MCF 10A (cell line): Measurements from ENCODE around the gene PRAMEF11. TPM values are rescaled to one million over a fixed set of nuclear protein-coding genes. Genes with fewer than 3 reads are reported as not detected.
A peak's percentile ranks its signal among the peaks of the same experiment; 100 is the strongest.
"Not testable (repeated sequence)": the region's sequence is repeated elsewhere in the genome, so short reads cannot be mapped to it uniquely, and the experiment has no call there.

ENCODE experiments used
- Bru-seq: library from RNA; stranded (reverse); fragments of 400-500 nt; gene quantifications from one replicate; lab custom pipeline; 2021; lab: Mats Ljungman, UMichigan
- BruChase-seq, 2 experiments: library from RNA; stranded (reverse); fragments of 400-500 nt; gene quantifications; one replicate each; lab custom pipeline; 2021; lab: Mats Ljungman, UMichigan
- BruUV-seq: library from RNA; stranded (reverse); fragments of 400-500 nt; replicated peaks from 2 replicates; lab custom pipeline; 2021; lab: Mats Ljungman, UMichigan
- CTCF ChIA-PET: fragments of 300-600 bp; sonication (Branson Sonifier 250); formaldehyde crosslinking; extraction: SDS; loops from one replicate; lab custom pipeline; 2021; ENCODE audit warnings: antibody characterized with exemption, inconsistent platforms; lab: Yijun Ruan, JAX
- POLR2A ChIA-PET: fragments of 300-600, 350-650 bp; sonication (Branson Sonifier 250); formaldehyde crosslinking; extraction: SDS; loops from one replicate; lab custom pipeline; 2020; ENCODE audit warnings: antibody characterized with exemption, inconsistent platforms; lab: Yijun Ruan, JAX
- DNase-seq: peaks from one replicate; pipeline ENCODE4 v3.0.0-alpha.2; 2018; ENCODE audit not compliant: unreplicated experiment
- H3K27ac Mint-ChIP-seq: one replicate; pipeline ENCODE4 v1.8.0; 2022; ENCODE audit warnings: mild to moderate bottlenecking, low read depth, mixed read lengths; ENCODE audit not compliant: unreplicated experiment
- H3K27me3 Mint-ChIP-seq: one replicate; pipeline ENCODE4 v1.8.0; 2022; ENCODE audit warnings: mixed read lengths; ENCODE audit not compliant: insufficient read depth, unreplicated experiment
- H3K36me3 Mint-ChIP-seq: one replicate; pipeline ENCODE4 v1.8.0; 2022; ENCODE audit warnings: mild to moderate bottlenecking, moderate library complexity, mixed read lengths; ENCODE audit not compliant: insufficient read depth, unreplicated experiment
- H3K4me1 Mint-ChIP-seq: one replicate; pipeline ENCODE4 v1.8.0; 2022; ENCODE audit warnings: mixed read lengths; ENCODE audit not compliant: insufficient read depth, unreplicated experiment
- H3K4me3 Mint-ChIP-seq: one replicate; pipeline ENCODE4 v1.8.0; 2022; ENCODE audit warnings: mild to moderate bottlenecking, moderate library complexity, mixed read lengths; ENCODE audit not compliant: unreplicated experiment
- H3K9me3 Mint-ChIP-seq: one replicate; pipeline ENCODE4 v1.8.0; 2022; ENCODE audit warnings: mixed read lengths; ENCODE audit not compliant: unreplicated experiment
- intact Hi-C: fragments of 100-400 bp; cut with micrococcal nuclease; formaldehyde crosslinking; loops from 2 replicates; pipeline ENCODE4 v1.14.1; 2022
- long read RNA-seq: library from polyadenylated mRNA; stranded (forward); transcript quantifications from one replicate; pipeline ENCODE4 v2.0.0, GENCODE V29; 2022
- total RNA-seq: library from RNA; stranded (reverse); gene quantifications from 2 replicates; pipeline ENCODE4 v1.2.3, GENCODE V29; 2022
- TF ChIP-seq, protein P1 (sequence below): fragments of 200-600 bp; IDR thresholded peaks from one replicate; pipeline ENCODE4 v1.8.0; 2022; ENCODE audit warnings: antibody characterized with exemption, mild to moderate bottlenecking; ENCODE audit not compliant: unreplicated experiment

The PRAMEF11 gene
- total RNA-seq, result not detected in 2 replicates
- not detected for Bru-seq, nascent RNA
- BruChase-seq, experiment 1, labeled RNA remaining after a 6-hour chase, result not detected
- not detected for BruChase-seq, experiment 2, labeled RNA remaining after a 2-hour chase
- long read RNA-seq, result 0 reads

DNA sequence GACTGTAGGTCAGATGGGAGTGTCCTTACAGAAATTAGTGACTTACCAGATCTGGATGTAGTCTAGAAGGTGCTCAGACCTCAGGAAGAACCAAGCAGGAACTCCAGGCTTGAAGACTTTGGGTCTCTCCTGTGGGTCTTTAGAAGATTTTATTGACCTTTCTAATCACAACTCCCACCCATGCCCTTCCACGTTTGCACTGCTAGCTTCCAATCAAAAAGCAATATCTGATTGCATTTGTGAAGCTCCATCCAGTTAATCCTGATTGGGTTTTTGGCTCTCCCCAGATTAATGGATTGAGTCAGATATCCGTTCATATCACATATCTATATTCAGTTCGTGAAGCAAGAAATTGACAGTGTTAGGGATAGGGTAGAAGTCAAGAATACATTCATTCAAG lies at the start of gene PRAMEF11:
Gene PRAMEF11, minus strand, starts transcription at position 101 of the 400 bp plus-strand sequence. CDS start 2,621 bp downstream, outside the sequence.
- CTCF ChIA-PET, result not testable (repeated sequence)

DNA sequence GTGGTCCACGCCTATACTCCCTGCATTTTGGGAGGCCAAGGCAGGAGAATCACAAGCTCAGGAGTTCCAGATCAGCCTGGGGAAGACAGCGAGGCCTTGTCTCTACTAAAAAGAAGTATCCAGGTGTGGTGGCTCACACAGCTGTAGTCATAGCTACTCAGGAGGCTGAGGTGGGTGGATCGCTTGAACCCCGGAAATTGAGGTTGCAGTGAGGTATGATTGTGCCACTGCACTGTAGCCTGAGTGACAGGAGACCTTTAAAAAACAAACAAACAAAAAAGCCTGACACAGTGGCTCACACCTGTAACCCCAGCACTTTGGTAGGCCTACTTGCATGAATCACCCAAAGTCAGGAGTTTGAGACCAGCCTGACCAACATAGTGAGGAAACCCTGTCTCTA lies 47.2 kb upstream of the PRAMEF11 start:
- H3K27ac Mint-ChIP-seq, intact Hi-C loops, DNase-seq, H3K36me3 Mint-ChIP-seq, CTCF ChIA-PET, H3K9me3 Mint-ChIP-seq, H3K4me3 Mint-ChIP-seq, H3K4me1 Mint-ChIP-seq, BruUV-seq, POLR2A ChIA-PET, H3K27me3 Mint-ChIP-seq: not testable (repeated sequence)

More for the DNA sequence above, at the start of gene PRAMEF11:
- H3K9me3 Mint-ChIP-seq, H3K27ac Mint-ChIP-seq, H3K36me3 Mint-ChIP-seq, H3K4me3 Mint-ChIP-seq, BruUV-seq, intact Hi-C loops, H3K27me3 Mint-ChIP-seq, DNase-seq, POLR2A ChIA-PET, H3K4me1 Mint-ChIP-seq: not testable (repeated sequence)

DNA sequence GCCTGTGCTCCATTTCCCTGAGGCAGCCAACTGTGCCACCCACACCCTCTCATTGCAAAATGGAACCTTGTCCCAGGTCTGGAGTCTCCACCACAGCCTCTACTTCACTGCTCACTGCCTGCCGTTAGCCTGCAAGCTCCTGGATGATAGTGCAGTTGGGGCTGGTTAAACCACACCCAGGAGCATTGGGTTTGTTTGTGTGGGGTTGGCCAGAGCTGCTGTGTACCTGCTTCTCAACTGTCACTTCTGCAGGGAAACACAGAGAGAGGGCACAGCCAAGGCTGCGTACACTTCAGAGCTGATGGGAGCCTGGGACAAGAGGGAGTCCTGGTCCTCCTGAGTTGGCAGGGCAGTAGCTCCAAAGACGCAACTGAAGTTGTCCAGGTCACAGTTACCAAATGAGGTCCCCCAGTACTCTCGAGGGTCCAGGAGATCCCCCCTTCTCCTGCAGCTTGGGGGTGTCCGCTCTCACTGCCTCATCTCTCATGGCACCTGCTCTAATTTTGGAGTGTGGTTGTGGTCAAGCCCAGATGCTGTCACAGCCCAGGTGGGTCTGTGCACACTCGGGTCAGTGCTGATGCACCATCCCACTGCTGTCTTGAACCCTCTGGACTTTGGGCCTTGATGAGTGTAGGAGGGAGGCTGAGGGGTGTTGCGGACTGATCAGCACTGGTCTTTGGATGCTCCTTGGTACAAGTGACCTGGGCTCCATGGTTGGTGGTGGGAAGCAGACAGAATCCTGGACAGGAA lies 32.1 kb upstream of the PRAMEF11 start:
- H3K27ac Mint-ChIP-seq, intact Hi-C loops, H3K4me1 Mint-ChIP-seq, BruUV-seq, CTCF ChIA-PET, POLR2A ChIA-PET, H3K27me3 Mint-ChIP-seq, H3K4me3 Mint-ChIP-seq, H3K9me3 Mint-ChIP-seq, H3K36me3 Mint-ChIP-seq, DNase-seq: not testable (repeated sequence)

DNA sequence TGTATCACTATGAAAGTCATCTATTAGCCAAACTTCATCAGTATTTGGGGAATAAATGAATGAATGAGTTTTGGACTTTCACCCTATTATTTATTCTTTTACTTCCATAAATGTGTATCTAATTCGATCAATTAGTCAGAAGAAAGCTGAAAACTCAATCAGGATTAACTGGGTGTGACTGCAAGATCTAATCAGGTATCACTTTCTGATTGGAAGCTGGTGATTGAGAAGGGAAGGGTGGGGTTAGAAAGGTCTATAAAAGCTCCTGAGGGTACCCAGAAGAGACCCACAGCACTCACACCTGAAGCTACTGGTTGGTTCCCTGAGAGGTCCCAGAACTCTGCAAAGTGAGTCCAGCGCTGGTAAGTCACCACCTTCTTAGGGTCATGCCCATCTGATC lies 25.6 kb upstream of the PRAMEF11 start, which contains the start of gene PRAMEF2:
Gene PRAMEF2, plus strand, starts transcription at position 301 of the 400 bp plus-strand sequence. CDS start 1,924 bp downstream, outside the sequence.
- CTCF ChIA-PET, intact Hi-C loops, POLR2A ChIA-PET, H3K4me3 Mint-ChIP-seq, DNase-seq, H3K36me3 Mint-ChIP-seq, H3K27me3 Mint-ChIP-seq, H3K9me3 Mint-ChIP-seq, H3K4me1 Mint-ChIP-seq, BruUV-seq, H3K27ac Mint-ChIP-seq: not testable (repeated sequence)

DNA sequence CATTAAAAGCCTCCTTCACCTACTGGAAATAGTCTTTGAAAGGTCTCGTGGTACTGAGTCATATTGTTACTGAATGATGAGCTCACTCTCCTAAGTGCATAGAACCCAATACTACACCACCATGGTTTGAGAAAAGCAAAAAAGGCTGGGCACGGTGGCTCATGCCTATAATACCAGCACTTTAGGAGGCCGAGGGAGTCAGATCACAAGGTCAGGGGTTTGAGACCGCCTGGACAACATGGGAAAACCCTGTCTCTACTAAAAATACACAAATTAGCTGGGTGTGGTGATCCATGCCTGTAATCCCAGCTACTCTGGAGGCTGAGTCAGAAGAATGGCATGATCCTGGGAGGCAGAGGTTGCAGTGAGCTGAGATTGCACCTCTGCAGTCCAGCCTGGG lies 20.6 kb upstream of the PRAMEF11 start:
- Mint-ChIP-seq H3K36me3 (no peaks in the 10 kb centered on the region), H3K27me3 (no peaks in the 10 kb centered on the region), H3K4me1 (no peaks in the 10 kb centered on the region), H3K27ac (peak overlapping the region; percentile 71), H3K9me3 (no peaks in the 10 kb centered on the region), H3K4me3 (no peak overlapping the region)
- TF ChIP-seq, protein P1, sequence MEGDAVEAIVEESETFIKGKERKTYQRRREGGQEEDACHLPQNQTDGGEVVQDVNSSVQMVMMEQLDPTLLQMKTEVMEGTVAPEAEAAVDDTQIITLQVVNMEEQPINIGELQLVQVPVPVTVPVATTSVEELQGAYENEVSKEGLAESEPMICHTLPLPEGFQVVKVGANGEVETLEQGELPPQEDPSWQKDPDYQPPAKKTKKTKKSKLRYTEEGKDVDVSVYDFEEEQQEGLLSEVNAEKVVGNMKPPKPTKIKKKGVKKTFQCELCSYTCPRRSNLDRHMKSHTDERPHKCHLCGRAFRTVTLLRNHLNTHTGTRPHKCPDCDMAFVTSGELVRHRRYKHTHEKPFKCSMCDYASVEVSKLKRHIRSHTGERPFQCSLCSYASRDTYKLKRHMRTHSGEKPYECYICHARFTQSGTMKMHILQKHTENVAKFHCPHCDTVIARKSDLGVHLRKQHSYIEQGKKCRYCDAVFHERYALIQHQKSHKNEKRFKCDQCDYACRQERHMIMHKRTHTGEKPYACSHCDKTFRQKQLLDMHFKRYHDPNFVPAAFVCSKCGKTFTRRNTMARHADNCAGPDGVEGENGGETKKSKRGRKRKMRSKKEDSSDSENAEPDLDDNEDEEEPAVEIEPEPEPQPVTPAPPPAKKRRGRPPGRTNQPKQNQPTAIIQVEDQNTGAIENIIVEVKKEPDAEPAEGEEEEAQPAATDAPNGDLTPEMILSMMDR, result no peak
- intact Hi-C loops, result no loop called here
- ChIA-PET CTCF (no interaction called here), POLR2A (no interaction called here)
- DNase-seq, result peak; percentile 22
- BruUV-seq, result no TSS peak

DNA sequence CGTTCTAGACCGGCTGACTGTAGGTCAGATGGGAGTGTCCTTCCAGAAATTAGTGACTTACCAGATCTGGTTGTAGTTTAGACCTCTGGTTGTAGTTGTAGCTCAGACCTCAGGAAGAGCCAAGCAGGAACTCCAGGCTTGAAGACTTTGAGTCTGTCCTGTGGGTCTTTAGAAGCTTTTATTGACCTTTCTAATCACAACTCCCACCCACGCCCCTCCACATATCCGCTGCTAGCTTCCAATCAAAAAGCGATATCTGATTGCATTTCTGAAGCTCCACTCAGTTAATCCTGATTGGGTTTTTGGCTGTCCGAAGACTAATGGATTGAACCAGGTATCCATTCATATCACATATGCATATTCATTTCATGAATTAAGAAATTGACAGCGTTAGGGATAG lies 17.4 kb upstream of the PRAMEF11 start, which contains the start of gene HNRNPCL1:
Gene HNRNPCL1, minus strand, starts transcription at position 101 of the 400 bp plus-strand sequence. CDS start 431 bp downstream, outside the sequence.
- CTCF ChIA-PET, BruUV-seq, H3K27ac Mint-ChIP-seq, H3K4me1 Mint-ChIP-seq, H3K4me3 Mint-ChIP-seq, H3K9me3 Mint-ChIP-seq, intact Hi-C loops, H3K36me3 Mint-ChIP-seq, DNase-seq, POLR2A ChIA-PET, H3K27me3 Mint-ChIP-seq: not testable (repeated sequence)

DNA sequence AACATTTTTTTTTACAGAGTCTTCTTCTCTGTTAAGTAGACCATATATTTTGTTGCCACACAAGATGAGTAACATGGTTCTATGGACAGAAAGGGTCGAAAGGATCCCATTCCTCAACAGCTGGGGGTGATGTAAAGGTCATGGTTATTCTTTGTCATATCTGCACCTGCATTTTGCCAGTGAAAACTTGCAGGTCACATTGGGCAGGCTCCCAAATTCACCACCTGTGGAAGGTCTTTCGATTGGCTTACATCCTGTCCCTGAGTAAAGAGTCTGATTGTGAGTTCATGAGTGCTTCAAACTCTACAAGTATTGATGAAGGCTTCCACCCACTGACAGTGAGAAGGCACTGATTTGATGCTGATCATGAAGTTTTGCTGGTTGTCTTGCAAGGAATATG lies 2.0 kb upstream of the PRAMEF11 start:
- H3K9me3 Mint-ChIP-seq, result not testable (repeated sequence)

DNA sequence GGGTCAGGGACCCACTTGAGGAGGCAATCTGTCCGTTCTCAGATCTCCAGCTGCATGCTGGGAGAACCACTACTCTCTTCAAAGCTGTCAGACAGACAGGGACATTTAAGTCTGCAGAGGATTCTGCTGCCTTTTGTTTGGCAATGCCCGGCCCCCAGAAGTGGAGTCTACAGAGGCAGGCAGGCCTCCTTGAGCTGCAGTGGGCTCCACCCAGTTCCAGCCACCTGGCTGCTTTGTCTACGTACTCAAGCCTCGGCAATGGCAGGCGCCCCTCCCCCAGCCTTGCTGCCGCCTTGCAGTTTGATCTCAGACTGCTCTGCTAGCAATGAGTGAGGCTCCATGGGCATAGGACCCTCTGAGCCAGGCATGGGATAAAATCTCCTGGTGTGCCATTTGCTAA lies 12.1 kb downstream of the PRAMEF11 start:
- H3K27ac Mint-ChIP-seq, H3K4me3 Mint-ChIP-seq, CTCF ChIA-PET, H3K36me3 Mint-ChIP-seq, DNase-seq, intact Hi-C loops, BruUV-seq, H3K27me3 Mint-ChIP-seq, H3K9me3 Mint-ChIP-seq, POLR2A ChIA-PET, H3K4me1 Mint-ChIP-seq: not testable (repeated sequence)

More for the DNA sequence above, 2.0 kb upstream of the PRAMEF11 start:
- intact Hi-C loops, H3K4me3 Mint-ChIP-seq, H3K4me1 Mint-ChIP-seq, BruUV-seq, POLR2A ChIA-PET, H3K36me3 Mint-ChIP-seq, CTCF ChIA-PET, H3K27me3 Mint-ChIP-seq, H3K27ac Mint-ChIP-seq, DNase-seq: not testable (repeated sequence)
